OCI-LY7 (cell line): ENCODE measurements around the gene RIIAD1.

Source experiments
- EZH2phosphoT487 ChIP-seq: fragments of 200-600 bp; sonication (generic); IDR thresholded peaks from 2 replicates; pipeline ENCODE4 v1.6.1; 2018; ENCODE audit warnings: low read depth, borderline replicate concordance, mild to moderate bottlenecking, mixed run types, antibody characterized with exemption, low read length, moderate library complexity, mixed read lengths
- TF ChIP-seq, protein P1 (sequence below): fragments of 200-600 bp; sonication (generic); conservative IDR thresholded peaks from 2 replicates; pipeline ENCODE4 v1.5.1; 2014; ENCODE audit warnings: mild to moderate bottlenecking, antibody characterized with exemption, low read length, moderate library complexity, mixed read lengths

DNA sequence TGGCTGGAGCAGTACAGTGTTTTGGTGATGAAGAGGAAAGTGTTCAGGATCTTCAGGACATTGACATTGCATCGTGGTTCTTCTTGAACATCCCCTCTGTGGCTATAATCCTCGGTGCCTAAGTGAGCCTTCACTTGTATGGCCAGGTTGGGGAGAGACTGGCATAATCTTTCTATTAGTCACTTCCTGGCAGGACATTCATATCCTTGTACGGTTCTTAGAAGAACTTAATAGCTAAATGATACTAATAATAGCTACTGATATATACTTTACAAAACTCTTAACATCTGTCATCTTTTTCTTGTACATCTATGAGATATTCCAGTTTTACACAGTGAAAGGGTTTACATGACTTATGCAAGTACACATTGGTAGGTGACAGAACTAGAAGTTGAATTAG is 40.5 kb upstream of the RIIAD1 start:
- TF ChIP-seq, protein P1, sequence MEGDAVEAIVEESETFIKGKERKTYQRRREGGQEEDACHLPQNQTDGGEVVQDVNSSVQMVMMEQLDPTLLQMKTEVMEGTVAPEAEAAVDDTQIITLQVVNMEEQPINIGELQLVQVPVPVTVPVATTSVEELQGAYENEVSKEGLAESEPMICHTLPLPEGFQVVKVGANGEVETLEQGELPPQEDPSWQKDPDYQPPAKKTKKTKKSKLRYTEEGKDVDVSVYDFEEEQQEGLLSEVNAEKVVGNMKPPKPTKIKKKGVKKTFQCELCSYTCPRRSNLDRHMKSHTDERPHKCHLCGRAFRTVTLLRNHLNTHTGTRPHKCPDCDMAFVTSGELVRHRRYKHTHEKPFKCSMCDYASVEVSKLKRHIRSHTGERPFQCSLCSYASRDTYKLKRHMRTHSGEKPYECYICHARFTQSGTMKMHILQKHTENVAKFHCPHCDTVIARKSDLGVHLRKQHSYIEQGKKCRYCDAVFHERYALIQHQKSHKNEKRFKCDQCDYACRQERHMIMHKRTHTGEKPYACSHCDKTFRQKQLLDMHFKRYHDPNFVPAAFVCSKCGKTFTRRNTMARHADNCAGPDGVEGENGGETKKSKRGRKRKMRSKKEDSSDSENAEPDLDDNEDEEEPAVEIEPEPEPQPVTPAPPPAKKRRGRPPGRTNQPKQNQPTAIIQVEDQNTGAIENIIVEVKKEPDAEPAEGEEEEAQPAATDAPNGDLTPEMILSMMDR, result no peak
- TF ChIP-seq EZH2phosphoT487, result no peak
